ENCODE results near the gene CYSTM1.

GRCh38 chr5:140216478-140217074 lies 41.6 kb downstream of the CYSTM1 start:
- no peak for TF ChIP-seq POLR2A (IDR thresholded peaks at IDR 0.05; ENCODE audit: low read depth, low read length)
- no peak for TF ChIP-seq POLR2AphosphoS5 (IDR thresholded peaks at IDR 0.05; ENCODE audit: low read depth, low read length)
- TF ChIP-seq TAF1 (IDR thresholded peaks at IDR 0.05; ENCODE audit: low read depth, low read length): no peak
- no peak for TF ChIP-seq PAX5 (IDR thresholded peaks at IDR 0.05; ENCODE audit: insufficient read depth, low read length, severe bottlenecking)
